ENCODE results near the gene ZNF548.

DNA sequence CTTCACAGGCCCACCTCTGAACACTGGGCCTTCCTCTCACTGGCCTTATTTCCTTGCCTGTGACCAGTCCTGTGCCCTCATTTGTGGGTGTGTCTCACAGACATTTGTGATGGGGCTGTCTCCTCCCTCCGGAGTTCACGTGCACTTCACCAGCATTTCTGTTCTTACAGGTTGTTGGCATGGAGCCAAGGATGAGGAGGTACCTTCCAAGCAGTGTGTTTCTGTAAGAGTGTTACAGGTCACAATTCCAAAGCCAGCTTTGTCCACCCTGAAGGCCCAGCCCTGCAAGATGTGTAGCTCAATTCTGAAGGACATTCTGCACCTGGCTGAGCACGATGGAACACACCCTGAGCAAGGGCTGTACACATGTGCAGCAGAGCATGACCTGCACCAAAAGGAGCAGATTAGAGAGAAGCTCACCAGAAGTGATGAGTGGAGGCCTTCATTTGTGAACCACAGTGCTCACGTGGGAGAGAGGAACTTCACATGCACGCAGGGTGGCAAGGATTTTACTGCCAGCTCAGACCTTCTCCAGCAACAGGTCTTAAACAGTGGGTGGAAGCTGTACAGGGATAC is 53.6 kb downstream of the ZNF548 start:
- TF ChIP-seq, protein P1, sequence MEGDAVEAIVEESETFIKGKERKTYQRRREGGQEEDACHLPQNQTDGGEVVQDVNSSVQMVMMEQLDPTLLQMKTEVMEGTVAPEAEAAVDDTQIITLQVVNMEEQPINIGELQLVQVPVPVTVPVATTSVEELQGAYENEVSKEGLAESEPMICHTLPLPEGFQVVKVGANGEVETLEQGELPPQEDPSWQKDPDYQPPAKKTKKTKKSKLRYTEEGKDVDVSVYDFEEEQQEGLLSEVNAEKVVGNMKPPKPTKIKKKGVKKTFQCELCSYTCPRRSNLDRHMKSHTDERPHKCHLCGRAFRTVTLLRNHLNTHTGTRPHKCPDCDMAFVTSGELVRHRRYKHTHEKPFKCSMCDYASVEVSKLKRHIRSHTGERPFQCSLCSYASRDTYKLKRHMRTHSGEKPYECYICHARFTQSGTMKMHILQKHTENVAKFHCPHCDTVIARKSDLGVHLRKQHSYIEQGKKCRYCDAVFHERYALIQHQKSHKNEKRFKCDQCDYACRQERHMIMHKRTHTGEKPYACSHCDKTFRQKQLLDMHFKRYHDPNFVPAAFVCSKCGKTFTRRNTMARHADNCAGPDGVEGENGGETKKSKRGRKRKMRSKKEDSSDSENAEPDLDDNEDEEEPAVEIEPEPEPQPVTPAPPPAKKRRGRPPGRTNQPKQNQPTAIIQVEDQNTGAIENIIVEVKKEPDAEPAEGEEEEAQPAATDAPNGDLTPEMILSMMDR (conservative IDR thresholded peaks at IDR 0.05), result no peak
- TF ChIP-seq EZH2 (IDR thresholded peaks at IDR 0.05; ENCODE audit: low read depth), result no peak

Data from PC-9 (cell line).